ENCODE data around the gene SOD2. TPM values are rescaled to one million over a fixed set of nuclear protein-coding genes. Genes with fewer than 3 reads are reported as not detected.

SOD2 gene
- total and polyA plus RNA-seq, 4 donors, result 143 to 952 (median 507) TPM

DNA sequence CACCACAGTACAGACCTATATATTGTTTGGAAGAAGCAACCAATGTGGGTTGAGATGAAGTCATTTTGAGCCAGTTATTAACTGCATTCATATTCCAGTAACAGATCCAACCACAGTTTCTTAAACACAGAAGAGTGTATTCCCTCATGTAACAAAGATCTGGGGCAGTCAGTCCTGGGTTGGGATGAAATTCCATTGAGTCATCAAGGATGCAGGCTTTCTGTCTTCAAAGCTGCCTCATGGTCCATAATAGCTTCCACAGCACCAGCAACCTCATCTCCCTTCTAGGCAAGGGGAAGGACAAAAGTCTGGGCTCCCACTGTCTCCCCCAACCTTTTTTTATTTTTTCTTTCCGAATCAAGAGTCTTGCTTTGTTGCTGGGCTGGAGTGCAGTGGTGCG lies 2.9 kb upstream of the SOD2 start (continued):
- TF ChIP-seq, protein P1, sequence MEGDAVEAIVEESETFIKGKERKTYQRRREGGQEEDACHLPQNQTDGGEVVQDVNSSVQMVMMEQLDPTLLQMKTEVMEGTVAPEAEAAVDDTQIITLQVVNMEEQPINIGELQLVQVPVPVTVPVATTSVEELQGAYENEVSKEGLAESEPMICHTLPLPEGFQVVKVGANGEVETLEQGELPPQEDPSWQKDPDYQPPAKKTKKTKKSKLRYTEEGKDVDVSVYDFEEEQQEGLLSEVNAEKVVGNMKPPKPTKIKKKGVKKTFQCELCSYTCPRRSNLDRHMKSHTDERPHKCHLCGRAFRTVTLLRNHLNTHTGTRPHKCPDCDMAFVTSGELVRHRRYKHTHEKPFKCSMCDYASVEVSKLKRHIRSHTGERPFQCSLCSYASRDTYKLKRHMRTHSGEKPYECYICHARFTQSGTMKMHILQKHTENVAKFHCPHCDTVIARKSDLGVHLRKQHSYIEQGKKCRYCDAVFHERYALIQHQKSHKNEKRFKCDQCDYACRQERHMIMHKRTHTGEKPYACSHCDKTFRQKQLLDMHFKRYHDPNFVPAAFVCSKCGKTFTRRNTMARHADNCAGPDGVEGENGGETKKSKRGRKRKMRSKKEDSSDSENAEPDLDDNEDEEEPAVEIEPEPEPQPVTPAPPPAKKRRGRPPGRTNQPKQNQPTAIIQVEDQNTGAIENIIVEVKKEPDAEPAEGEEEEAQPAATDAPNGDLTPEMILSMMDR (IDR thresholded peaks at IDR 0.05; ENCODE audit: low read depth, low read length, missing input control), result no peak
- no peak for TF ChIP-seq GABPA (IDR thresholded peaks at IDR 0.05 in 1 of 2, conservative IDR thresholded peaks at IDR 0.05 in 1 of 2)
- TF ChIP-seq, protein P2, sequence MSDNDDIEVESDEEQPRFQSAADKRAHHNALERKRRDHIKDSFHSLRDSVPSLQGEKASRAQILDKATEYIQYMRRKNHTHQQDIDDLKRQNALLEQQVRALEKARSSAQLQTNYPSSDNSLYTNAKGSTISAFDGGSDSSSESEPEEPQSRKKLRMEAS (IDR thresholded peaks at IDR 0.05), result no peak
- TF ChIP-seq NR2F2 (IDR thresholded peaks at IDR 0.05), result no peak
- TF ChIP-seq HNF4G (IDR thresholded peaks at IDR 0.05), result no peak
- no peak for TF ChIP-seq HNF4A (conservative IDR thresholded peaks at IDR 0.05)

GRCh38 chr6:159693894-159694545 lies 979 bp upstream of the SOD2 start:
- Histone ChIP-seq H3K27me3 (ENCODE audit: control insufficient read depth in 4 of 4, insufficient read depth in 4 of 4, low read length in 3 of 4) (no peaks in the 10 kb centered on the region), H3K9ac (ENCODE audit: low read depth in 1 of 2, low read length in 2 of 2) (peak overlapping the region; percentile 79 to 89), H3K27ac (ENCODE audit: low read depth in 1 of 2, low read length in 2 of 2) (peak overlapping the region; percentile 91 to 100), H3K36me3 (ENCODE audit: control insufficient read depth in 4 of 4, insufficient read depth in 3 of 4, low read depth in 1 of 4, low read length in 3 of 4) (peaks cover 0 to 8% (median 4%) of the 10 kb centered on the region in 4 donors), H3K4me1 (ENCODE audit: control insufficient read depth in 4 of 4, insufficient read depth in 4 of 4, low read length in 3 of 4) (peaks cover 0 to 14% (median 6%) of the 10 kb centered on the region in 4 donors), H3K4me3 (ENCODE audit: low read depth in 1 of 3, low read length in 3 of 3) (peak overlapping the region; percentile 76 to 82 (median 76)), H3K9me3 (ENCODE audit: control insufficient read depth in 4 of 4, low read length in 3 of 4) (no peaks in the 10 kb centered on the region)
- WGBS, result 9% methylated on average over 14 of the region's 14 CpGs
- TF ChIP-seq REST (IDR thresholded peaks at IDR 0.05) (peak; percentile 16), GABPA (IDR thresholded peaks at IDR 0.05 in 1 of 2, conservative IDR thresholded peaks at IDR 0.05 in 1 of 2) (peak; percentile 33 to 58), YY1 (IDR thresholded peaks at IDR 0.05) (peak; percentile 56), FOXA2 (IDR thresholded peaks at IDR 0.05) (peak; percentile 81), NR2F2 (IDR thresholded peaks at IDR 0.05) (peak; percentile 12), ZBTB33 (IDR thresholded peaks at IDR 0.05) (no peak), RAD21 (IDR thresholded peaks at IDR 0.05) (no peak), ATF3 (IDR thresholded peaks at IDR 0.05) (peak; percentile 51), HNF4G (IDR thresholded peaks at IDR 0.05) (peak; percentile 84), HNF4A (conservative IDR thresholded peaks at IDR 0.05) (peak in 1 of 2 donors; percentile 16), TAF1 (conservative IDR thresholded peaks at IDR 0.05) (peak; percentile 59), FOXA1 (IDR thresholded peaks at IDR 0.05) (no peak), EGR1 (IDR thresholded peaks at IDR 0.05; ENCODE audit: low read depth in 2 of 2) (peak in 1 of 2 donors; percentile 13), RXRA (IDR thresholded peaks at IDR 0.05) (peak in 1 of 2 donors; percentile 5), JUND (IDR thresholded peaks at IDR 0.05) (peak in 1 of 2 donors; percentile 45), SP1 (IDR thresholded peaks at IDR 0.05) (peak; percentile 4)
- TF ChIP-seq, protein P2 (IDR thresholded peaks at IDR 0.05), result peak; percentile 9
- TF ChIP-seq, protein P1 (IDR thresholded peaks at IDR 0.05; ENCODE audit: low read depth, low read length, missing input control), result no peak
- DNase-seq (ENCODE audit: low spot score), result no peak
